GM23338 (cell line): ENCODE results near the gene PLA2G4B. TPM values are rescaled to one million over a fixed set of nuclear protein-coding genes. Genes with fewer than 3 reads are reported as not detected.

Experiments
- ATAC-seq: fragments of 200-7000 bp; cut with Tn5 transposase; 3 replicates; pipeline ENCODE4 v1.9.1; 2020
- DNase-seq: peaks from one replicate; pipeline ENCODE4 v3.0.0-alpha.2; 2015; ENCODE audit warnings: low spot score
- H2AFZ ChIP-seq: fragments of 200-600 bp; sonication (generic); 2 replicates; pipeline ENCODE4 v1.8.0; 2016; ENCODE audit warnings: antibody characterized with exemption, mild to moderate bottlenecking, moderate library complexity
- H3F3A ChIP-seq: fragments of 200-600 bp; sonication (generic); replicated peaks from 2 replicates; pipeline ENCODE4 v1.8.0; 2017; ENCODE audit warnings: antibody characterized with exemption, mixed run types, low read depth
- H3K27ac ChIP-seq: fragments of 200-600 bp; sonication (generic); 2 replicates; pipeline ENCODE4 v1.6.1; 2016; ENCODE audit warnings: low read depth
- H3K27me3 ChIP-seq: fragments of 200-600 bp; sonication (generic); 2 replicates; pipeline ENCODE4 v1.8.0; 2016; ENCODE audit warnings: mild to moderate bottlenecking, mixed run types, moderate library complexity; ENCODE audit not compliant: insufficient read depth
- H3K36me3 ChIP-seq: fragments of 200-600 bp; sonication (generic); 2 replicates; pipeline ENCODE4 v1.8.0; 2016; ENCODE audit warnings: mild to moderate bottlenecking; ENCODE audit not compliant: insufficient read depth
- H3K4me1 ChIP-seq: fragments of 200-600 bp; sonication (generic); 2 replicates; pipeline ENCODE4 v1.8.0; 2016; ENCODE audit warnings: mild to moderate bottlenecking, moderate library complexity; ENCODE audit not compliant: insufficient read depth
- H3K4me2 ChIP-seq: fragments of 200-600 bp; sonication (generic); 2 replicates; pipeline ENCODE4 v1.7.1; 2017; ENCODE audit warnings: mixed run types
- H3K4me3 ChIP-seq: fragments of 200-600 bp; sonication (generic); 2 replicates; pipeline ENCODE4 v1.6.1; 2016; ENCODE audit warnings: mixed run types
- H3K79me2 ChIP-seq: fragments of 200-600 bp; sonication (generic); replicated peaks from 2 replicates; pipeline ENCODE4 v1.8.0; 2017; ENCODE audit warnings: mild to moderate bottlenecking; ENCODE audit not compliant: insufficient read depth
- H3K9me2 ChIP-seq: fragments of 200-600 bp; sonication (generic); 2 replicates; pipeline ENCODE4 v1.8.0; 2017; ENCODE audit not compliant: insufficient read depth
- H4K20me1 ChIP-seq: fragments of 200-600 bp; sonication (generic); replicated peaks from 2 replicates; pipeline ENCODE4 v1.8.0; 2017; ENCODE audit warnings: mild to moderate bottlenecking; ENCODE audit not compliant: insufficient read depth
- H3K27ac Mint-ChIP-seq: 2 replicates; pipeline ENCODE4 v1.8.0; 2020; ENCODE audit warnings: inconsistent platforms, mild to moderate bottlenecking, moderate library complexity, mixed read lengths
- H3K27me3 Mint-ChIP-seq: 3 replicates; pipeline ENCODE4 v1.8.0; 2022; ENCODE audit warnings: low read depth, mild to moderate bottlenecking, moderate library complexity, mixed read lengths, inconsistent platforms; ENCODE audit not compliant: insufficient read depth, poor library complexity
- H3K36me3 Mint-ChIP-seq: 3 replicates; pipeline ENCODE4 v1.8.0; 2021; ENCODE audit warnings: low read depth, mild to moderate bottlenecking, inconsistent platforms, moderate library complexity, mixed read lengths
- H3K4me1 Mint-ChIP-seq: 3 replicates; pipeline ENCODE4 v1.8.0; 2020; ENCODE audit warnings: mild to moderate bottlenecking, inconsistent platforms, mixed read lengths
- H3K4me3 Mint-ChIP-seq: 3 replicates; pipeline ENCODE4 v1.8.0; 2021; ENCODE audit warnings: moderate library complexity, mild to moderate bottlenecking, inconsistent platforms, mixed read lengths
- H3K9me3 Mint-ChIP-seq: 3 replicates; pipeline ENCODE4 v1.8.0; 2020; ENCODE audit warnings: moderate library complexity, mild to moderate bottlenecking, inconsistent platforms, mixed read lengths
- CREB1 ChIP-seq: fragments of 250-450 bp; sonication (Bioruptor Pico); IDR thresholded peaks from 2 replicates; pipeline ENCODE4 v1.5.0; 2020; ENCODE audit warnings: low read depth, mild to moderate bottlenecking, moderate library complexity
- CTCF ChIP-seq, 2 experiments: fragments of 200-600 bp in 1 of 2; sonication (generic) in 1 of 2; conservative IDR thresholded peaks; 2 replicates each; pipeline versions ENCODE4 v1.5.1 to v1.6.1; 2016 to 2017; ENCODE audit warnings: antibody characterized with exemption in 2 of 2, low read depth in 2 of 2, mild to moderate bottlenecking in 2 of 2, moderate library complexity in 1 of 2
- ETS1 ChIP-seq: IDR thresholded peaks from 2 replicates; pipeline ENCODE4 v1.6.1; 2016; ENCODE audit warnings: antibody characterized with exemption
- EZH2 ChIP-seq: fragments of 200-600 bp; sonication (generic); IDR thresholded peaks from one replicate; pipeline ENCODE4 v1.8.0; 2017; ENCODE audit warnings: antibody characterized with exemption, mild to moderate bottlenecking, low read depth; ENCODE audit not compliant: unreplicated experiment
- EZH2phosphoT487 ChIP-seq: fragments of 200-600 bp; sonication (generic); IDR thresholded peaks from one replicate; pipeline ENCODE4 v1.8.1; 2018; ENCODE audit warnings: antibody characterized with exemption; ENCODE audit not compliant: unreplicated experiment
- JUNB ChIP-seq: IDR thresholded peaks from one replicate; pipeline ENCODE4 v1.6.1; 2016; ENCODE audit warnings: antibody characterized with exemption; ENCODE audit not compliant: unreplicated experiment
- NANOG ChIP-seq: IDR thresholded peaks from 2 replicates; pipeline ENCODE4 v1.6.1; 2016; ENCODE audit warnings: antibody characterized with exemption, borderline replicate concordance
- POLR2AphosphoS5 ChIP-seq: IDR thresholded peaks from 2 replicates; pipeline ENCODE4 v1.6.1; 2016; ENCODE audit warnings: antibody characterized with exemption, low read depth
- REST ChIP-seq: IDR thresholded peaks from one replicate; pipeline ENCODE4 v1.6.1; 2018; ENCODE audit warnings: antibody characterized with exemption; ENCODE audit not compliant: unreplicated experiment
- STAT1 ChIP-seq: IDR thresholded peaks from one replicate; pipeline ENCODE4 v1.6.1; 2016; ENCODE audit warnings: antibody characterized with exemption; ENCODE audit not compliant: unreplicated experiment
- ZNF114 ChIP-seq: fragments of 250-450 bp; sonication (Bioruptor Pico); IDR thresholded peaks from 2 replicates; pipeline ENCODE4 v1.5.0; 2020; ENCODE audit warnings: mild to moderate bottlenecking, moderate library complexity
- ZNF331 ChIP-seq: fragments of 250-450 bp; sonication (Bioruptor Pico); IDR thresholded peaks from 2 replicates; pipeline ENCODE4 v1.5.0; 2020; ENCODE audit warnings: low read depth, mild to moderate bottlenecking, moderate library complexity
- polyA plus RNA-seq: library from polyadenylated mRNA; unstranded; fragments of >200 nt; fragmentation: Nextera tagmentation; extraction: Ambion mirVana; gene quantifications from 2 replicates; pipeline ENCODE4 v1.2.1, GENCODE V29; 2016
- total RNA-seq: library from RNA; depleted of rRNA; stranded (reverse); fragments of >200 nt; shearing (Covaris generic); gene quantifications from 2 replicates; pipeline ENCODE4 v1.2.3, GENCODE V29; 2014
- TF ChIP-seq, protein P1 (sequence below): fragments of 250-450 bp; sonication (Bioruptor Pico); IDR thresholded peaks from 2 replicates; pipeline ENCODE4 v1.5.0; 2020; ENCODE audit warnings: mild to moderate bottlenecking, moderate library complexity

PLA2G4B gene
- total and polyA plus RNA-seq, 2 experiments from 2014 or later = 4.4 to 9.6 TPM

GRCh38 chr15:41820791-41821423 lies 17.7 kb upstream of the PLA2G4B start:
- H3K36me3 Mint-ChIP-seq = no peaks in the 10 kb centered on the region; the same call in 2 of the 3 replicates
- ATAC-seq = no peak

More at GRCh38 chr15:41820791-41821423, 17.7 kb upstream of the PLA2G4B start:
- Histone ChIP-seq H3K27me3 (no peaks in the 10 kb centered on the region), H3F3A (no peaks in the 10 kb centered on the region), H3K4me2 (no peak overlapping the region), H2AFZ (no peak overlapping the region), H3K4me3 (no peak overlapping the region), H3K4me1 (no peaks in the 10 kb centered on the region), H3K36me3 (no peaks in the 10 kb centered on the region; the same call in 1 of the 2 replicates), H4K20me1 (no peaks in the 10 kb centered on the region), H3K79me2 (no peaks in the 10 kb centered on the region), H3K9me2 (no peaks in the 10 kb centered on the region), H3K27ac (no peak overlapping the region)
- no peak overlapping the region for H3K27ac Mint-ChIP-seq
- no peaks in the 10 kb centered on the region for H3K9me3 Mint-ChIP-seq
- H3K4me3 Mint-ChIP-seq = no peak overlapping the region
- peaks cover 2% of the 10 kb centered on the region for H3K27me3 Mint-ChIP-seq
- DNase-seq = no peak
- H3K4me1 Mint-ChIP-seq = peaks cover 2% of the 10 kb centered on the region; the same call in 1 of the 3 replicates
- TF ChIP-seq ZNF331 (CRISPR knock-in tag) (no peak), ETS1 (no peak), POLR2AphosphoS5 (no peak), ZNF114 (no peak), NANOG (no peak), CTCF (conservative IDR thresholded peaks at IDR 0.05; ENCODE audit: low read depth in 2 of 2) (no peak), EZH2 (no peak), CREB1 (CRISPR knock-in tag) (no peak), STAT1 (no peak), REST (no peak), EZH2phosphoT487 (no peak), JUNB (no peak)
- TF ChIP-seq, protein P1, sequence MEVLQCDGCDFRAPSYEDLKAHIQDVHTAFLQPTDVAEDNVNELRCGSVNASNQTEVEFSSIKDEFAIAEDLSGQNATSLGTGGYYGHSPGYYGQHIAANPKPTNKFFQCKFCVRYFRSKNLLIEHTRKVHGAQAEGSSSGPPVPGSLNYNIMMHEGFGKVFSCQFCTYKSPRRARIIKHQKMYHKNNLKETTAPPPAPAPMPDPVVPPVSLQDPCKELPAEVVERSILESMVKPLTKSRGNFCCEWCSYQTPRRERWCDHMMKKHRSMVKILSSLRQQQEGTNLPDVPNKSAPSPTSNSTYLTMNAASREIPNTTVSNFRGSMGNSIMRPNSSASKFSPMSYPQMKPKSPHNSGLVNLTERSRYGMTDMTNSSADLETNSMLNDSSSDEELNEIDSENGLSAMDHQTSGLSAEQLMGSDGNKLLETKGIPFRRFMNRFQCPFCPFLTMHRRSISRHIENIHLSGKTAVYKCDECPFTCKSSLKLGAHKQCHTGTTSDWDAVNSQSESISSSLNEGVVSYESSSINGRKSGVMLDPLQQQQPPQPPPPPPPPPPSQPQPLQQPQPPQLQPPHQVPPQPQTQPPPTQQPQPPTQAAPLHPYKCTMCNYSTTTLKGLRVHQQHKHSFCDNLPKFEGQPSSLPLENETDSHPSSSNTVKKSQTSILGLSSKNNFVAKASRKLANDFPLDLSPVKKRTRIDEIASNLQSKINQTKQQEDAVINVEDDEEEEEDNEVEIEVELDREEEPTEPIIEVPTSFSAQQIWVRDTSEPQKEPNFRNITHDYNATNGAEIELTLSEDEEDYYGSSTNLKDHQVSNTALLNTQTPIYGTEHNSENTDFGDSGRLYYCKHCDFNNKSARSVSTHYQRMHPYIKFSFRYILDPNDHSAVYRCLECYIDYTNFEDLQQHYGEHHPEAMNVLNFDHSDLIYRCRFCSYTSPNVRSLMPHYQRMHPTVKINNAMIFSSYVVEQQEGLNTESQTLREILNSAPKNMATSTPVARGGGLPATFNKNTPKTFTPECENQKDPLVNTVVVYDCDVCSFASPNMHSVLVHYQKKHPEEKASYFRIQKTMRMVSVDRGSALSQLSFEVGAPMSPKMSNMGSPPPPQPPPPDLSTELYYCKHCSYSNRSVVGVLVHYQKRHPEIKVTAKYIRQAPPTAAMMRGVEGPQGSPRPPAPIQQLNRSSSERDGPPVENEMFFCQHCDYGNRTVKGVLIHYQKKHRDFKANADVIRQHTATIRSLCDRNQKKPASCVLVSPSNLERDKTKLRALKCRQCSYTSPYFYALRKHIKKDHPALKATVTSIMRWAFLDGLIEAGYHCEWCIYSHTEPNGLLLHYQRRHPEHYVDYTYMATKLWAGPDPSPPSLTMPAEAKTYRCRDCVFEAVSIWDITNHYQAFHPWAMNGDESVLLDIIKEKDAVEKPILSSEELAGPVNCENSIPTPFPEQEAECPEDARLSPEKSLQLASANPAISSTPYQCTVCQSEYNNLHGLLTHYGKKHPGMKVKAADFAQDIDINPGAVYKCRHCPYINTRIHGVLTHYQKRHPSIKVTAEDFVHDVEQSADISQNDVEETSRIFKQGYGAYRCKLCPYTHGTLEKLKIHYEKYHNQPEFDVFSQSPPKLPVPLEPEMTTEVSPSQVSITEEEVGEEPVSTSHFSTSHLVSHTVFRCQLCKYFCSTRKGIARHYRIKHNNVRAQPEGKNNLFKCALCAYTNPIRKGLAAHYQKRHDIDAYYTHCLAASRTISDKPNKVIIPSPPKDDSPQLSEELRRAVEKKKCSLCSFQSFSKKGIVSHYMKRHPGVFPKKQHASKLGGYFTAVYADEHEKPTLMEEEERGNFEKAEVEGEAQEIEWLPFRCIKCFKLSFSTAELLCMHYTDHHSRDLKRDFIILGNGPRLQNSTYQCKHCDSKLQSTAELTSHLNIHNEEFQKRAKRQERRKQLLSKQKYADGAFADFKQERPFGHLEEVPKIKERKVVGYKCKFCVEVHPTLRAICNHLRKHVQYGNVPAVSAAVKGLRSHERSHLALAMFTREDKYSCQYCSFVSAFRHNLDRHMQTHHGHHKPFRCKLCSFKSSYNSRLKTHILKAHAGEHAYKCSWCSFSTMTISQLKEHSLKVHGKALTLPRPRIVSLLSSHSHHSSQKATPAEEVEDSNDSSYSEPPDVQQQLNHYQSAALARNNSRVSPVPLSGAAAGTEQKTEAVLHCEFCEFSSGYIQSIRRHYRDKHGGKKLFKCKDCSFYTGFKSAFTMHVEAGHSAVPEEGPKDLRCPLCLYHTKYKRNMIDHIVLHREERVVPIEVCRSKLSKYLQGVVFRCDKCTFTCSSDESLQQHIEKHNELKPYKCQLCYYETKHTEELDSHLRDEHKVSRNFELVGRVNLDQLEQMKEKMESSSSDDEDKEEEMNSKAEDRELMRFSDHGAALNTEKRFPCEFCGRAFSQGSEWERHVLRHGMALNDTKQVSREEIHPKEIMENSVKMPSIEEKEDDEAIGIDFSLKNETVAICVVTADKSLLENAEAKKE (CRISPR knock-in tag) = no peak
